ENCODE results near the gene DGKG.

DGKG gene

GRCh38 chr3:186132487-186132886 lies 229.5 kb downstream of the DGKG start:
- Histone ChIP-seq H3K4ac (ENCODE audit: low read depth, low read length) (no peak overlapping the region), H4K91ac (ENCODE audit: low read depth, low read length) (no peak overlapping the region), H3K14ac (ENCODE audit: low read length) (no peak overlapping the region), H2AK5ac (ENCODE audit: low read length) (no peak overlapping the region), H3K27me3 (ENCODE audit: insufficient read depth, low read length) (no peaks in the 10 kb centered on the region), H3K79me1 (ENCODE audit: low read length) (no peaks in the 10 kb centered on the region), H3K27ac (ENCODE audit: low read depth, low read length) (no peak overlapping the region), H3K18ac (ENCODE audit: low read length) (no peak overlapping the region), H2BK120ac (ENCODE audit: insufficient read depth, low read length, poor library complexity) (no peak overlapping the region), H3K9me3 (ENCODE audit: insufficient read depth, low read depth, low read length) (no peaks in the 10 kb centered on the region), H2BK12ac (ENCODE audit: low read length) (no peak overlapping the region), H2BK5ac (ENCODE audit: low read depth, low read length, poor library complexity) (no peak overlapping the region), H4K8ac (ENCODE audit: low read depth, low read length) (no peak overlapping the region), H3K79me2 (ENCODE audit: control insufficient read depth, insufficient read depth, low read length, poor library complexity) (no peaks in the 10 kb centered on the region), H4K12ac (ENCODE audit: low read depth, low read length) (no peak overlapping the region), H3K4me2 (ENCODE audit: low read length) (no peak overlapping the region), H3K36me3 (ENCODE audit: control insufficient read depth in 1 of 2, insufficient read depth in 2 of 2, low read length in 2 of 2) (no peaks in the 10 kb centered on the region), H3K4me1 (ENCODE audit: control insufficient read depth in 1 of 2, insufficient read depth in 2 of 2, low read length in 2 of 2) (no peaks in the 10 kb centered on the region), H3K4me3 (ENCODE audit: low read depth, low read length) (no peak overlapping the region), H3K23ac (ENCODE audit: low read length) (no peak overlapping the region), H2AFZ (ENCODE audit: insufficient read depth, low read length, poor library complexity) (no peak overlapping the region), H3K9ac (ENCODE audit: low read length) (no peak overlapping the region)
- WGBS (ENCODE audit: extremely low coverage, insufficient coverage, insufficient read length): no CpG with 5 or more reads among the region's 2 CpGs
- DNase-seq: no peak

GRCh38 chr3:186129206-186129605 lies 232.8 kb downstream of the DGKG start:
- H3K36me3 ChIP-seq (ENCODE audit: control insufficient read depth in 1 of 2, insufficient read depth in 2 of 2, low read length in 2 of 2): no peaks in the 10 kb centered on the region
- no peak overlapping the region for H4K91ac ChIP-seq (ENCODE audit: low read depth, low read length)
- H3K4me1 ChIP-seq (ENCODE audit: control insufficient read depth in 1 of 2, insufficient read depth in 2 of 2, low read length in 2 of 2): no peaks in the 10 kb centered on the region
- DNase-seq: no peak
- H2BK120ac ChIP-seq (ENCODE audit: insufficient read depth, low read length, poor library complexity): no peak overlapping the region
- H3K27ac ChIP-seq (ENCODE audit: low read depth, low read length): no peak overlapping the region
- H3K79me1 ChIP-seq (ENCODE audit: low read length): peaks cover 1% of the 10 kb centered on the region
- no peak overlapping the region for H3K18ac ChIP-seq (ENCODE audit: low read length)
- peaks cover under 1% of the 10 kb centered on the region for H3K9me3 ChIP-seq (ENCODE audit: insufficient read depth, low read depth, low read length)
- no peak overlapping the region for H2AK5ac ChIP-seq (ENCODE audit: low read length)
- H2BK5ac ChIP-seq (ENCODE audit: low read depth, low read length, poor library complexity): no peak overlapping the region
- no peak overlapping the region for H2AFZ ChIP-seq (ENCODE audit: insufficient read depth, low read length, poor library complexity)
- H2BK12ac ChIP-seq (ENCODE audit: low read length): no peak overlapping the region
- no peak overlapping the region for H3K23ac ChIP-seq (ENCODE audit: low read length)
- no peaks in the 10 kb centered on the region for H3K27me3 ChIP-seq (ENCODE audit: insufficient read depth, low read length)
- H3K4ac ChIP-seq (ENCODE audit: low read depth, low read length): no peak overlapping the region
- H3K79me2 ChIP-seq (ENCODE audit: control insufficient read depth, insufficient read depth, low read length, poor library complexity): no peaks in the 10 kb centered on the region
- no peak overlapping the region for H4K8ac ChIP-seq (ENCODE audit: low read depth, low read length)
- no peak overlapping the region for H3K14ac ChIP-seq (ENCODE audit: low read length)
- H3K4me3 ChIP-seq (ENCODE audit: low read depth, low read length): no peak overlapping the region
- H3K9ac ChIP-seq (ENCODE audit: low read length): no peak overlapping the region
- WGBS (ENCODE audit: extremely low coverage, insufficient coverage, insufficient read length): no CpG with 5 or more reads among the region's 4 CpGs
- H4K12ac ChIP-seq (ENCODE audit: low read depth, low read length): no peak overlapping the region
- H3K4me2 ChIP-seq (ENCODE audit: low read length): no peak overlapping the region

GRCh38 chr3:186128158-186128557 lies 233.9 kb downstream of the DGKG start:
- no peak overlapping the region for H2BK5ac ChIP-seq (ENCODE audit: low read depth, low read length, poor library complexity)

GRCh38 chr3:186127463-186127862 lies 234.6 kb downstream of the DGKG start:
- Histone ChIP-seq H2BK120ac (ENCODE audit: insufficient read depth, low read length, poor library complexity) (no peak overlapping the region), H3K4me1 (ENCODE audit: control insufficient read depth in 1 of 2, insufficient read depth in 2 of 2, low read length in 2 of 2) (peaks cover 0 to 2% of the 10 kb centered on the region in 2 experiments), H3K18ac (ENCODE audit: low read length) (no peak overlapping the region), H3K27ac (ENCODE audit: low read depth, low read length) (no peak overlapping the region), H2AK5ac (ENCODE audit: low read length) (no peak overlapping the region), H3K79me2 (ENCODE audit: control insufficient read depth, insufficient read depth, low read length, poor library complexity) (no peaks in the 10 kb centered on the region), H2BK5ac (ENCODE audit: low read depth, low read length, poor library complexity) (no peak overlapping the region), H4K12ac (ENCODE audit: low read depth, low read length) (no peak overlapping the region), H3K4ac (ENCODE audit: low read depth, low read length) (no peak overlapping the region), H3K9ac (ENCODE audit: low read length) (no peak overlapping the region), H3K9me3 (ENCODE audit: insufficient read depth, low read depth, low read length) (peaks cover 2% of the 10 kb centered on the region), H3K4me2 (ENCODE audit: low read length) (no peak overlapping the region), H3K23ac (ENCODE audit: low read length) (no peak overlapping the region), H3K79me1 (ENCODE audit: low read length) (peaks cover 1% of the 10 kb centered on the region), H3K27me3 (ENCODE audit: insufficient read depth, low read length) (no peaks in the 10 kb centered on the region), H4K91ac (ENCODE audit: low read depth, low read length) (no peak overlapping the region), H2AFZ (ENCODE audit: insufficient read depth, low read length, poor library complexity) (no peak overlapping the region), H3K36me3 (ENCODE audit: control insufficient read depth in 1 of 2, insufficient read depth in 2 of 2, low read length in 2 of 2) (no peaks in the 10 kb centered on the region), H2BK12ac (ENCODE audit: low read length) (no peak overlapping the region), H3K14ac (ENCODE audit: low read length) (no peak overlapping the region), H4K8ac (ENCODE audit: low read depth, low read length) (no peak overlapping the region), H3K4me3 (ENCODE audit: low read depth, low read length) (no peak overlapping the region)
- DNase-seq: no peak
- WGBS (ENCODE audit: extremely low coverage, insufficient coverage, insufficient read length): no CpG with 5 or more reads among the region's 7 CpGs

More at GRCh38 chr3:186128158-186128557, 233.9 kb downstream of the DGKG start:
- Histone ChIP-seq H3K18ac (ENCODE audit: low read length) (no peak overlapping the region), H3K27ac (ENCODE audit: low read depth, low read length) (no peak overlapping the region), H3K4me2 (ENCODE audit: low read length) (no peak overlapping the region), H2AK5ac (ENCODE audit: low read length) (no peak overlapping the region), H3K79me1 (ENCODE audit: low read length) (peaks cover 1% of the 10 kb centered on the region), H2AFZ (ENCODE audit: insufficient read depth, low read length, poor library complexity) (peak overlapping the region; percentile 9), H3K79me2 (ENCODE audit: control insufficient read depth, insufficient read depth, low read length, poor library complexity) (no peaks in the 10 kb centered on the region), H3K9me3 (ENCODE audit: insufficient read depth, low read depth, low read length) (peaks cover 2% of the 10 kb centered on the region), H3K23ac (ENCODE audit: low read length) (no peak overlapping the region), H4K12ac (ENCODE audit: low read depth, low read length) (no peak overlapping the region), H3K36me3 (ENCODE audit: control insufficient read depth in 1 of 2, insufficient read depth in 2 of 2, low read length in 2 of 2) (no peaks in the 10 kb centered on the region), H4K8ac (ENCODE audit: low read depth, low read length) (no peak overlapping the region), H3K4me1 (ENCODE audit: control insufficient read depth in 1 of 2, insufficient read depth in 2 of 2, low read length in 2 of 2) (no peaks in the 10 kb centered on the region), H3K14ac (ENCODE audit: low read length) (no peak overlapping the region), H4K91ac (ENCODE audit: low read depth, low read length) (no peak overlapping the region), H3K9ac (ENCODE audit: low read length) (no peak overlapping the region), H2BK12ac (ENCODE audit: low read length) (no peak overlapping the region), H3K27me3 (ENCODE audit: insufficient read depth, low read length) (no peaks in the 10 kb centered on the region), H2BK120ac (ENCODE audit: insufficient read depth, low read length, poor library complexity) (no peak overlapping the region), H3K4ac (ENCODE audit: low read depth, low read length) (no peak overlapping the region), H3K4me3 (ENCODE audit: low read depth, low read length) (no peak overlapping the region)
- no CpG with 5 or more reads among the region's 8 CpGs for WGBS (ENCODE audit: extremely low coverage, insufficient coverage, insufficient read length)
- no peak for DNase-seq
